Peyer's patch (tissue), 4 donors: ENCODE data around the gene MSI2. TPM values are rescaled to one million over a fixed set of nuclear protein-coding genes. Genes with fewer than 3 reads are reported as not detected.

Experiments
- DNase-seq, 3 donors: peaks; one replicate each; pipeline ENCODE4 v3.0.0-alpha.2; 2017 to 2019
- H3K27ac ChIP-seq, 4 donors: fragments of 200-600 bp; sonication (generic); one replicate each; pipeline ENCODE4 v1.5.1; 2016 to 2019
- H3K27me3 ChIP-seq, 2 donors: fragments of 200-600 bp; sonication (generic); one replicate each; pipeline ENCODE4 v1.5.1; 2019
- H3K36me3 ChIP-seq, 3 donors: fragments of 200-600 bp; sonication (generic); one replicate each; pipeline ENCODE4 v1.5.1; 2016 to 2019
- H3K4me1 ChIP-seq, 4 donors: fragments of 200-600 bp; sonication (generic); one replicate each; pipeline ENCODE4 v1.5.1; 2016 to 2019
- H3K4me3 ChIP-seq, 4 donors: fragments of 200-600 bp; sonication (generic); 1 replicate in 3 of 4; 2 replicates in 1 of 4; pipeline ENCODE4 v1.5.1; 2016 to 2019; ENCODE audit warnings: mild to moderate bottlenecking in 1 of 4
- H3K9me3 ChIP-seq, 4 donors: fragments of 200-600 bp; sonication (generic); one replicate each; pipeline ENCODE4 v1.5.1; 2016 to 2019; ENCODE audit warnings: mild to moderate bottlenecking in 1 of 4
- POLR2A ChIP-seq, 2 donors: fragments of 450-650 bp; IDR thresholded peaks; one replicate each; pipeline ENCODE4 v1.5.1; 2017; ENCODE audit warnings: antibody characterized with exemption in 2 of 2, mild to moderate bottlenecking in 2 of 2, moderate library complexity in 2 of 2
- total RNA-seq, 4 donors: library from RNA; depleted of rRNA; stranded (reverse); fragments of >200 nt; gene quantifications; one replicate each; pipeline ENCODE4 v1.1.0, GENCODE V29; 2016
- TF ChIP-seq, protein P1 (sequence below), 6 experiments: fragments of 450-650 bp in 4 of 6; fragments of 200-600 bp in 2 of 6; sonication (generic) in 1 of 6; IDR thresholded peaks; one replicate each; pipeline ENCODE4 v1.5.1; 2017 to 2019; ENCODE audit warnings: antibody characterized with exemption in 6 of 6, mild to moderate bottlenecking in 3 of 6, moderate library complexity in 1 of 6

The MSI2 gene
- total RNA-seq, 4 donors from 2014 or later = 25.9 to 39.0 (median 29.2) TPM

DNA sequence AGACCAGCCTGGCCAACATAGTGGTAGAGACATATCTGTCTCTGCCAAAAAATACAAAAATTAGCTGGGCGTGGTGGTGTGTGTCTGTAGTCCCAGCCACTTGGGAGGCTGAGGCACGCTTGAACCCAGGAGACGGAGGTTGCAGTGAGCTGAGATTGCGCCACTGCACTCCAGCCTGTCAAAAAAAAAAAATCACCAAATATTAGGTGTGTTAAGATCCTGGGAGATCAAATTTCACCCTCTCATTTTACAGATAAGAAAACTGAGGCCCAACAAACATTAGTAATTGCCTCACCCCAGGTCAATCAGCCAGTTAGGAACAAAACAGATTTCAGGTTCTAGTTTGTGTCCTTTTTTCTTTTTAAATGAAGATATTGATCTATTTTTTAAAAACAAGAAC, 116.7 kb downstream of the MSI2 start:
- no peaks in the 10 kb centered on the region for H3K4me1 ChIP-seq
- H3K27ac ChIP-seq = no peak overlapping the region
- no peaks in the 10 kb centered on the region for H3K36me3 ChIP-seq
- no peaks in the 10 kb centered on the region for H3K27me3 ChIP-seq
- no peak overlapping the region for H3K4me3 ChIP-seq
- TF ChIP-seq, protein P1, sequence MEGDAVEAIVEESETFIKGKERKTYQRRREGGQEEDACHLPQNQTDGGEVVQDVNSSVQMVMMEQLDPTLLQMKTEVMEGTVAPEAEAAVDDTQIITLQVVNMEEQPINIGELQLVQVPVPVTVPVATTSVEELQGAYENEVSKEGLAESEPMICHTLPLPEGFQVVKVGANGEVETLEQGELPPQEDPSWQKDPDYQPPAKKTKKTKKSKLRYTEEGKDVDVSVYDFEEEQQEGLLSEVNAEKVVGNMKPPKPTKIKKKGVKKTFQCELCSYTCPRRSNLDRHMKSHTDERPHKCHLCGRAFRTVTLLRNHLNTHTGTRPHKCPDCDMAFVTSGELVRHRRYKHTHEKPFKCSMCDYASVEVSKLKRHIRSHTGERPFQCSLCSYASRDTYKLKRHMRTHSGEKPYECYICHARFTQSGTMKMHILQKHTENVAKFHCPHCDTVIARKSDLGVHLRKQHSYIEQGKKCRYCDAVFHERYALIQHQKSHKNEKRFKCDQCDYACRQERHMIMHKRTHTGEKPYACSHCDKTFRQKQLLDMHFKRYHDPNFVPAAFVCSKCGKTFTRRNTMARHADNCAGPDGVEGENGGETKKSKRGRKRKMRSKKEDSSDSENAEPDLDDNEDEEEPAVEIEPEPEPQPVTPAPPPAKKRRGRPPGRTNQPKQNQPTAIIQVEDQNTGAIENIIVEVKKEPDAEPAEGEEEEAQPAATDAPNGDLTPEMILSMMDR (IDR thresholded peaks at IDR 0.05) = no peak
- no peak for TF ChIP-seq POLR2A (IDR thresholded peaks at IDR 0.05)
- H3K9me3 ChIP-seq = no peaks in the 10 kb centered on the region
- no peak for DNase-seq

GRCh38 chr17:57373756-57374155, 117.4 kb downstream of the MSI2 start:
- Histone ChIP-seq H3K27ac (no peak overlapping the region), H3K36me3 (no peaks in the 10 kb centered on the region), H3K27me3 (no peaks in the 10 kb centered on the region), H3K4me3 (no peak overlapping the region), H3K9me3 (no peaks in the 10 kb centered on the region), H3K4me1 (no peaks in the 10 kb centered on the region)
- TF ChIP-seq, protein P1 (IDR thresholded peaks at IDR 0.05) = no peak
- no peak for TF ChIP-seq POLR2A (IDR thresholded peaks at IDR 0.05)
- no peak for DNase-seq

- TF ChIP-seq POLR2A (IDR thresholded peaks at IDR 0.05) = no peak
- TF ChIP-seq, protein P1 (IDR thresholded peaks at IDR 0.05) = no peak
- Histone ChIP-seq H3K9me3 (no peaks in the 10 kb centered on the region), H3K27me3 (no peaks in the 10 kb centered on the region), H3K4me3 (no peak overlapping the region), H3K4me1 (no peaks in the 10 kb centered on the region), H3K36me3 (no peaks in the 10 kb centered on the region), H3K27ac (no peak overlapping the region)
- no peak for DNase-seq
Observed at GRCh38 chr17:57375040-57375769, 118.9 kb downstream of the MSI2 start.

- TF ChIP-seq, protein P1 (IDR thresholded peaks at IDR 0.05) = no peak
- no peaks in the 10 kb centered on the region for H3K4me1 ChIP-seq
- no peaks in the 10 kb centered on the region for H3K36me3 ChIP-seq
- DNase-seq = no peak
- no peaks in the 10 kb centered on the region for H3K9me3 ChIP-seq
- no peak overlapping the region for H3K4me3 ChIP-seq
- no peak overlapping the region for H3K27ac ChIP-seq
- no peaks in the 10 kb centered on the region for H3K27me3 ChIP-seq
Observed at GRCh38 chr17:57375770-57376225, 119.5 kb downstream of the MSI2 start.

DNA sequence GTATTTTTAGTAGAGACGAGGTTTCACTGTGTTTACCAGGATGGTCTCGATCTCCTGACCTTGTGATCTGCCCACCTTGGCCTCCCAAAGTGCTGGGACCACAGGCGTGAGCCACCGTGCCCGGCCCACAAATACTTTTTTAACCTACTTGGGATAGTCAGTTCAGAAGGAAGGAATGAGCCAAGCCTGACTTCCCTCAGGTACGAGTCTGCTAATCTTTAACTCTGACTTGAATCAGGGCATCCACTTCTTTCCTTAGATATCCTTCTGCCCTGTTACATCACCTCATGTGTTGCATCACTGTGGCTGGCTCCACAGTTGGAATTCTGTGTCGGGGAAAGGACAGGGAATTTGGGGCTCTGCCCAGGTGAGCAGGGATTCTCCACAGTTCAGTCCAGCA, 120.8 kb downstream of the MSI2 start:
- Histone ChIP-seq H3K36me3 (no peaks in the 10 kb centered on the region), H3K9me3 (no peaks in the 10 kb centered on the region), H3K4me3 (no peak overlapping the region), H3K27ac (no peak overlapping the region), H3K27me3 (no peaks in the 10 kb centered on the region), H3K4me1 (no peaks in the 10 kb centered on the region)
- no peak for DNase-seq
- TF ChIP-seq, protein P1 (IDR thresholded peaks at IDR 0.05) = no peak
- no peak for TF ChIP-seq POLR2A (IDR thresholded peaks at IDR 0.05)
